ENCODE results near the gene AFDN. TPM values are rescaled to one million over a fixed set of nuclear protein-coding genes. Genes with fewer than 3 reads are reported as not detected.

The AFDN gene
- total RNA-seq, 1 experiment from 2014 or later, result 177 TPM

DNA sequence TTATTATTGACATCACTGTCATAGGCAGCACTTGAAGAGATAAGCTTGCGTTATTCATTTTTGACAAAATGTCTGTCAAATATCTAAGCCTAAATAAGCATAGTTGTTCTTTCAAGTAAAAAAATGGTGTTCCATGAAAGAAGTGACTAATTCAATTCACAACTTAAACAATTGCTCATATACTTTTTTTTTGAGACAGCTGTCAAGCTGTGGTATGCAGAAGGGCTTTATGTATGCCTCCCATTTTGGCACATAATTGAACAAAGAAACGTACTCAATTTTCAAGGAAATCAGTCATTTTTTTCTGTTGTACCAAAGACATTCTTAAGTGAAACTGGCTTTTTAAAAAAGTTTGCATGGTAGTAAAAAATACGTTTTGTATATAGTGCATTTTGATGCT, 8.5 kb downstream of the AFDN start:
- no peaks in the 10 kb centered on the region for H3K36me3 ChIP-seq (ENCODE audit: control insufficient read depth, insufficient read depth, low read length)
- no peak for DNase-seq
- TF ChIP-seq, protein P1, sequence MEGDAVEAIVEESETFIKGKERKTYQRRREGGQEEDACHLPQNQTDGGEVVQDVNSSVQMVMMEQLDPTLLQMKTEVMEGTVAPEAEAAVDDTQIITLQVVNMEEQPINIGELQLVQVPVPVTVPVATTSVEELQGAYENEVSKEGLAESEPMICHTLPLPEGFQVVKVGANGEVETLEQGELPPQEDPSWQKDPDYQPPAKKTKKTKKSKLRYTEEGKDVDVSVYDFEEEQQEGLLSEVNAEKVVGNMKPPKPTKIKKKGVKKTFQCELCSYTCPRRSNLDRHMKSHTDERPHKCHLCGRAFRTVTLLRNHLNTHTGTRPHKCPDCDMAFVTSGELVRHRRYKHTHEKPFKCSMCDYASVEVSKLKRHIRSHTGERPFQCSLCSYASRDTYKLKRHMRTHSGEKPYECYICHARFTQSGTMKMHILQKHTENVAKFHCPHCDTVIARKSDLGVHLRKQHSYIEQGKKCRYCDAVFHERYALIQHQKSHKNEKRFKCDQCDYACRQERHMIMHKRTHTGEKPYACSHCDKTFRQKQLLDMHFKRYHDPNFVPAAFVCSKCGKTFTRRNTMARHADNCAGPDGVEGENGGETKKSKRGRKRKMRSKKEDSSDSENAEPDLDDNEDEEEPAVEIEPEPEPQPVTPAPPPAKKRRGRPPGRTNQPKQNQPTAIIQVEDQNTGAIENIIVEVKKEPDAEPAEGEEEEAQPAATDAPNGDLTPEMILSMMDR (IDR thresholded peaks at IDR 0.05; ENCODE audit: insufficient read depth in 1 of 2, low read depth in 1 of 2, low read length in 1 of 2, severe bottlenecking in 1 of 2, unreplicated experiment in 1 of 2), result no peak
- BruUV-seq (replicated peaks), result no TSS peak
- POLR2A ChIA-PET, result no interaction called here
- no peaks in the 10 kb centered on the region for H3K9me3 ChIP-seq
- CTCF ChIA-PET, result no interaction called here
- Mint-ChIP-seq H3K4me1 (ENCODE audit: low read depth, unreplicated experiment) (peaks cover 24% of the 10 kb centered on the region), H3K27ac (ENCODE audit: unreplicated experiment) (no peak overlapping the region), H3K36me3 (ENCODE audit: insufficient read depth, unreplicated experiment) (no peaks in the 10 kb centered on the region), H3K27me3 (ENCODE audit: insufficient read depth, unreplicated experiment) (no peaks in the 10 kb centered on the region), H3K9me3 (ENCODE audit: unreplicated experiment) (no peaks in the 10 kb centered on the region), H3K4me3 (ENCODE audit: unreplicated experiment) (no peak overlapping the region)
- H3K4me1 ChIP-seq, result peaks cover 53% of the 10 kb centered on the region
- intact Hi-C loops (cut with micrococcal nuclease; ENCODE audit: unreplicated experiment), result no loop called here
- H3K4me3 ChIP-seq (ENCODE audit: low read depth, low read length), result no peak overlapping the region
- no peaks in the 10 kb centered on the region for H3K27me3 ChIP-seq (replicated peaks; ENCODE audit: control insufficient read depth, insufficient read depth, low read length)

DNA sequence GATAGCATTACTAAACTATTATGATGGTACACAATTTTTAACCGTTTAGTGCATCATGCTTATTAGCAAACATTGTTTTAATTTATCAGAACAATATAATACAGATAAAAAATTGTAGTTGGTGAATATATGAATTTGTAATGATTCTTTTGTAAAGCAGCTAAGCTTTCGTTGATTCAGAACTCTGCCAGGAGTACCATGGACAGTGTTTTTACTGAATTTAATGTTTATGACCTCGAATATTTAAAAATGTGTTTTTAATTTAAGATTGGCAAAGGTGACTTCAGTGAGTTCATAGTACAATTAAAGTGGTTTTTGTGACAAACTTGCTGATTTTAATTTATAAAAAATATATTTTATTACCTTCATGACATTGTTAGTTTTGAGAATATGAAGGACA, 10.0 kb downstream of the AFDN start:
- Histone ChIP-seq H3K4me1 (peaks cover 55% of the 10 kb centered on the region), H3K4me3 (ENCODE audit: low read depth, low read length) (no peak overlapping the region), H3K9me3 (no peaks in the 10 kb centered on the region), H3K27me3 (replicated peaks; ENCODE audit: control insufficient read depth, insufficient read depth, low read length) (no peaks in the 10 kb centered on the region), H3K36me3 (ENCODE audit: control insufficient read depth, insufficient read depth, low read length) (no peaks in the 10 kb centered on the region)
- H3K27me3 Mint-ChIP-seq (ENCODE audit: insufficient read depth, unreplicated experiment), result no peaks in the 10 kb centered on the region
- TF ChIP-seq, protein P1 (IDR thresholded peaks at IDR 0.05; ENCODE audit: insufficient read depth in 1 of 2, low read depth in 1 of 2, low read length in 1 of 2, severe bottlenecking in 1 of 2, unreplicated experiment in 1 of 2), result no peak
- peaks cover 13% of the 10 kb centered on the region for H3K4me1 Mint-ChIP-seq (ENCODE audit: low read depth, unreplicated experiment)
- H3K9me3 Mint-ChIP-seq (ENCODE audit: unreplicated experiment), result no peaks in the 10 kb centered on the region
- POLR2A ChIA-PET, result no interaction called here
- DNase-seq, result no peak
- CTCF ChIA-PET, result no interaction called here
- no peaks in the 10 kb centered on the region for H3K36me3 Mint-ChIP-seq (ENCODE audit: insufficient read depth, unreplicated experiment)
- no peak overlapping the region for H3K27ac Mint-ChIP-seq (ENCODE audit: unreplicated experiment)
- intact Hi-C loops (cut with micrococcal nuclease; ENCODE audit: unreplicated experiment), result no loop called here
- no TSS peak for BruUV-seq (replicated peaks)
- no peak overlapping the region for H3K4me3 Mint-ChIP-seq (ENCODE audit: unreplicated experiment)

DNA sequence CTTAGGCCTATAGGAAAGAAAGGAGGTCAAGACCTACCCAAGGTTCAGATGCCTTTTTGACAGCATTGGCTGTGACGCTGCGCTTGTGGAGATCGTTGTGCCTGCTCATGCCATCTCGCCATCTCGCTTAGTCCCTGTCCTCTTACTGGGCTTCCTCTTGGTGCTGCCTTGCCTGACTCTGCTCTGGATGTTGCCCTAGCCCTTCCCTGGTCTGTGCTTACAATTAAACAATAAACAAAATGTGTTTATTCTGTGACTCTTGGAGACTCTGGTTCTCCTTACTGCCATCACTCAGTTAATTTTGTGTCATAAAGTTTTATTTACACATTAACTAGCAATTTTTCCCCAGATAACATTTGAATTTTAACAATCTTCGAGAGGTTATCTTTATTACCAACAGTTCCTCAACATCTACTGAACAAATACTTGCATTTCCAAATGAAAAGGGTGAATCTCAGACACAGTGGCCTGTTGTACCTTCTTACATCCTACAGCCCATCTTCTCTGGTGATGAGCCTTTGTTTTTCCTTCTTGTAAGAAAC, 11.6 kb downstream of the AFDN start:
- Mint-ChIP-seq H3K27me3 (ENCODE audit: insufficient read depth, unreplicated experiment) (no peaks in the 10 kb centered on the region), H3K36me3 (ENCODE audit: insufficient read depth, unreplicated experiment) (no peaks in the 10 kb centered on the region), H3K27ac (ENCODE audit: unreplicated experiment) (no peak overlapping the region), H3K4me3 (ENCODE audit: unreplicated experiment) (no peak overlapping the region), H3K4me1 (ENCODE audit: low read depth, unreplicated experiment) (peaks cover 6% of the 10 kb centered on the region), H3K9me3 (ENCODE audit: unreplicated experiment) (no peaks in the 10 kb centered on the region)
- H3K27me3 ChIP-seq (replicated peaks; ENCODE audit: control insufficient read depth, insufficient read depth, low read length), result no peaks in the 10 kb centered on the region
- DNase-seq, result no peak
- H3K4me3 ChIP-seq (ENCODE audit: low read depth, low read length), result no peak overlapping the region
- intact Hi-C loops (cut with micrococcal nuclease; ENCODE audit: unreplicated experiment), result no loop called here
- no TSS peak for BruUV-seq (replicated peaks)
- H3K9me3 ChIP-seq, result no peaks in the 10 kb centered on the region
- ChIA-PET CTCF (no interaction called here), POLR2A (no interaction called here)
- H3K4me1 ChIP-seq, result peaks cover 55% of the 10 kb centered on the region
- TF ChIP-seq, protein P1 (IDR thresholded peaks at IDR 0.05; ENCODE audit: insufficient read depth in 1 of 2, low read depth in 1 of 2, low read length in 1 of 2, severe bottlenecking in 1 of 2, unreplicated experiment in 1 of 2), result no peak
- H3K36me3 ChIP-seq (ENCODE audit: control insufficient read depth, insufficient read depth, low read length), result no peaks in the 10 kb centered on the region

Data from Caco-2 (cell line).